ENCODE data around the gene MSL3. TPM values are rescaled to one million over a fixed set of nuclear protein-coding genes. Genes with fewer than 3 reads are reported as not detected.

Gene MSL3
- total and polyA plus RNA-seq, 2 experiments from 2014 or later: 15.4 to 16.4 TPM

- no peaks in the 10 kb centered on the region for H3K9me3 ChIP-seq (ENCODE audit: low read depth)
- no peaks in the 10 kb centered on the region for H3K27me3 ChIP-seq
- H3K27ac ChIP-seq: no peak overlapping the region
- H3K4me3 ChIP-seq: no peak overlapping the region
- H3K4me1 ChIP-seq (ENCODE audit: low read depth): no peaks in the 10 kb centered on the region
- TF ChIP-seq, protein P1, sequence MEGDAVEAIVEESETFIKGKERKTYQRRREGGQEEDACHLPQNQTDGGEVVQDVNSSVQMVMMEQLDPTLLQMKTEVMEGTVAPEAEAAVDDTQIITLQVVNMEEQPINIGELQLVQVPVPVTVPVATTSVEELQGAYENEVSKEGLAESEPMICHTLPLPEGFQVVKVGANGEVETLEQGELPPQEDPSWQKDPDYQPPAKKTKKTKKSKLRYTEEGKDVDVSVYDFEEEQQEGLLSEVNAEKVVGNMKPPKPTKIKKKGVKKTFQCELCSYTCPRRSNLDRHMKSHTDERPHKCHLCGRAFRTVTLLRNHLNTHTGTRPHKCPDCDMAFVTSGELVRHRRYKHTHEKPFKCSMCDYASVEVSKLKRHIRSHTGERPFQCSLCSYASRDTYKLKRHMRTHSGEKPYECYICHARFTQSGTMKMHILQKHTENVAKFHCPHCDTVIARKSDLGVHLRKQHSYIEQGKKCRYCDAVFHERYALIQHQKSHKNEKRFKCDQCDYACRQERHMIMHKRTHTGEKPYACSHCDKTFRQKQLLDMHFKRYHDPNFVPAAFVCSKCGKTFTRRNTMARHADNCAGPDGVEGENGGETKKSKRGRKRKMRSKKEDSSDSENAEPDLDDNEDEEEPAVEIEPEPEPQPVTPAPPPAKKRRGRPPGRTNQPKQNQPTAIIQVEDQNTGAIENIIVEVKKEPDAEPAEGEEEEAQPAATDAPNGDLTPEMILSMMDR (IDR thresholded peaks at IDR 0.05; ENCODE audit: low read depth, low read length): no peak
- no peak for DNase-seq (ENCODE audit: low read depth in 1 of 2, low spot score in 1 of 2)
- peaks cover 15% of the 10 kb centered on the region for H3K36me3 ChIP-seq
Observed at GRCh38 chrX:11760958-11761357, 2.9 kb downstream of the MSL3 start.

- no peak for DNase-seq (ENCODE audit: low read depth in 1 of 2, low spot score in 1 of 2)
- H3K4me1 ChIP-seq (ENCODE audit: low read depth): no peaks in the 10 kb centered on the region
- H3K36me3 ChIP-seq: peaks cover 19% of the 10 kb centered on the region
- no peaks in the 10 kb centered on the region for H3K27me3 ChIP-seq
- H3K4me3 ChIP-seq: no peak overlapping the region
- H3K27ac ChIP-seq: no peak overlapping the region
- H3K9me3 ChIP-seq (ENCODE audit: low read depth): no peaks in the 10 kb centered on the region
- TF ChIP-seq, protein P1 (IDR thresholded peaks at IDR 0.05; ENCODE audit: low read depth, low read length): no peak
Observed at GRCh38 chrX:11764602-11765067, 6.6 kb downstream of the MSL3 start.

- Histone ChIP-seq H3K36me3 (peaks cover 19% of the 10 kb centered on the region), H3K27ac (no peak overlapping the region)
Observed at GRCh38 chrX:11765449-11765848, 7.4 kb downstream of the MSL3 start.

GRCh38 chrX:11766487-11766886 is 8.4 kb downstream of the MSL3 start:
- peaks cover 19% of the 10 kb centered on the region for H3K36me3 ChIP-seq
- DNase-seq (ENCODE audit: low read depth in 1 of 2, low spot score in 1 of 2): no peak

More at GRCh38 chrX:11765449-11765848, 7.4 kb downstream of the MSL3 start:
- Histone ChIP-seq H3K27me3 (no peaks in the 10 kb centered on the region), H3K4me3 (no peak overlapping the region), H3K9me3 (ENCODE audit: low read depth) (no peaks in the 10 kb centered on the region), H3K4me1 (ENCODE audit: low read depth) (no peaks in the 10 kb centered on the region)
- DNase-seq (ENCODE audit: low read depth in 1 of 2, low spot score in 1 of 2): no peak
- TF ChIP-seq, protein P1 (IDR thresholded peaks at IDR 0.05; ENCODE audit: low read depth, low read length): no peak

DNA sequence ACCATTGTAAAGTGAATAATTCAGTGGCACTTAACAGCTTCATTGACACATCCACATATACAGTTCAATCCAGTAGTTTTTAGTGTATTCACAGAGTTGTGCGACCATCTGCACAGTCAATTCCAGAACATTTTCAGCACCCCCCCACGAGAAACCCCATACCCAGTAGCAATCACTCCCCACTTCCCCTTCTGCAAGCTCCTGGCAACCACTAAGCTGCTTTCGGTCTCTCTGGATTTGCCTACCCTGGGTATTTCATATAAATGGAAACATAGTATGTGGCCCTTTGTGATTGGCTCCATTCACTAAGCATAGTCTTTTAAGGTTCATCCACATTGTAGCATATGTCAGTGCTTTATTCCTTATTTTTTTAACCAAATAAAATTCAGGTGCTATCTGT is 10.0 kb downstream of the MSL3 start:
- no peak overlapping the region for H3K27ac ChIP-seq
- no peak overlapping the region for H3K4me3 ChIP-seq
- H3K4me1 ChIP-seq (ENCODE audit: low read depth): no peaks in the 10 kb centered on the region
- DNase-seq (ENCODE audit: low read depth in 1 of 2, low spot score in 1 of 2): no peak
- peaks cover 9% of the 10 kb centered on the region for H3K36me3 ChIP-seq
- TF ChIP-seq, protein P1 (IDR thresholded peaks at IDR 0.05; ENCODE audit: low read depth, low read length): no peak
- H3K27me3 ChIP-seq: no peaks in the 10 kb centered on the region
- no peaks in the 10 kb centered on the region for H3K9me3 ChIP-seq (ENCODE audit: low read depth)

More at GRCh38 chrX:11766487-11766886, 8.4 kb downstream of the MSL3 start:
- H3K4me3 ChIP-seq: no peak overlapping the region
- H3K9me3 ChIP-seq (ENCODE audit: low read depth): no peaks in the 10 kb centered on the region
- TF ChIP-seq, protein P1 (IDR thresholded peaks at IDR 0.05; ENCODE audit: low read depth, low read length): no peak
- H3K27me3 ChIP-seq: no peaks in the 10 kb centered on the region
- H3K4me1 ChIP-seq (ENCODE audit: low read depth): no peaks in the 10 kb centered on the region
- H3K27ac ChIP-seq: no peak overlapping the region
